Measurements from ENCODE around the gene COA7.

DNA sequence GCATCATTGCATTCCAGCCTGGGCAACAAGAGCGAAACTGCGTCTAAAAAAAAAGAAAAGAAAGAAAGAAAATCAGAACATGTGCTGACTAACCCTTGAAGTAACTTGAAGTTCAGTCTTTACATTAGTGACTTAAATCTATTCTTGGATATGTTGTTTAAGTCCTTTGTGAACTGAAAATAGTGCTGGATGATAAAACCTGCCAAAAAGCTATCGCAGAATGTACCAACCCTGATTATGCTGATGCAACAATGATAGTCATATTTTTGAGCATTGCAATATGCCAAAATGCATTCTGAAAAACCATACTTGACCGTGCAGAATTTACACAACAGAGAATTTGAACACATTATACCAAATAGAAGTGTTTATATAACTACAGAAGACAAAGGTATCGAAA is 34.4 kb downstream of the COA7 start:
- TF ChIP-seq, protein P1, sequence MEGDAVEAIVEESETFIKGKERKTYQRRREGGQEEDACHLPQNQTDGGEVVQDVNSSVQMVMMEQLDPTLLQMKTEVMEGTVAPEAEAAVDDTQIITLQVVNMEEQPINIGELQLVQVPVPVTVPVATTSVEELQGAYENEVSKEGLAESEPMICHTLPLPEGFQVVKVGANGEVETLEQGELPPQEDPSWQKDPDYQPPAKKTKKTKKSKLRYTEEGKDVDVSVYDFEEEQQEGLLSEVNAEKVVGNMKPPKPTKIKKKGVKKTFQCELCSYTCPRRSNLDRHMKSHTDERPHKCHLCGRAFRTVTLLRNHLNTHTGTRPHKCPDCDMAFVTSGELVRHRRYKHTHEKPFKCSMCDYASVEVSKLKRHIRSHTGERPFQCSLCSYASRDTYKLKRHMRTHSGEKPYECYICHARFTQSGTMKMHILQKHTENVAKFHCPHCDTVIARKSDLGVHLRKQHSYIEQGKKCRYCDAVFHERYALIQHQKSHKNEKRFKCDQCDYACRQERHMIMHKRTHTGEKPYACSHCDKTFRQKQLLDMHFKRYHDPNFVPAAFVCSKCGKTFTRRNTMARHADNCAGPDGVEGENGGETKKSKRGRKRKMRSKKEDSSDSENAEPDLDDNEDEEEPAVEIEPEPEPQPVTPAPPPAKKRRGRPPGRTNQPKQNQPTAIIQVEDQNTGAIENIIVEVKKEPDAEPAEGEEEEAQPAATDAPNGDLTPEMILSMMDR (conservative IDR thresholded peaks at IDR 0.05), result no peak
- TF ChIP-seq EZH2 (IDR thresholded peaks at IDR 0.05; ENCODE audit: low read depth), result no peak
